ENCODE measurements around the gene TRIAP1. TPM values are rescaled to one million over a fixed set of nuclear protein-coding genes. Genes with fewer than 3 reads are reported as not detected.

TRIAP1 gene
- polyA plus RNA-seq, 1 donor: 35.0 TPM

DNA sequence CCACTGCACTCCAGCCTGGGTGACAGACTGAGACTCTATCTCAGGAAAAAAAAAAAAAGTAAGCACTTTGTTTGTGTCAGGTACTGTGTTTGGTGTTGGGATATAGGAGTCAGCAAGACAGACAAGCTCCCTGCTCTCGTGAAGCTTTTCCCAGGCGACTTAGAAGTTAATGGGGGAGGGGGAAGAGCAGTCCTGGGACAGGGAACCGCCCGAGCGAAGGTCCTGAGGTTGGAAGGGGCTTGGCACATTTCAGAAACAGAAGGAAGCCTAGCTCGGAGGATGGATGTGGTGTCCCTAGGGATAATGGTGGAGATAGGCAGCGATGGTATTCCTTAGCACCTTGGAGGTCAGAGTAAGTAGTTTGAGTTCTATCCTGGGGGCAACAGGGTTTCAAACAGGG, 16.8 kb downstream of the TRIAP1 start:
- DNase-seq (ENCODE audit: low read depth): no peak

DNA sequence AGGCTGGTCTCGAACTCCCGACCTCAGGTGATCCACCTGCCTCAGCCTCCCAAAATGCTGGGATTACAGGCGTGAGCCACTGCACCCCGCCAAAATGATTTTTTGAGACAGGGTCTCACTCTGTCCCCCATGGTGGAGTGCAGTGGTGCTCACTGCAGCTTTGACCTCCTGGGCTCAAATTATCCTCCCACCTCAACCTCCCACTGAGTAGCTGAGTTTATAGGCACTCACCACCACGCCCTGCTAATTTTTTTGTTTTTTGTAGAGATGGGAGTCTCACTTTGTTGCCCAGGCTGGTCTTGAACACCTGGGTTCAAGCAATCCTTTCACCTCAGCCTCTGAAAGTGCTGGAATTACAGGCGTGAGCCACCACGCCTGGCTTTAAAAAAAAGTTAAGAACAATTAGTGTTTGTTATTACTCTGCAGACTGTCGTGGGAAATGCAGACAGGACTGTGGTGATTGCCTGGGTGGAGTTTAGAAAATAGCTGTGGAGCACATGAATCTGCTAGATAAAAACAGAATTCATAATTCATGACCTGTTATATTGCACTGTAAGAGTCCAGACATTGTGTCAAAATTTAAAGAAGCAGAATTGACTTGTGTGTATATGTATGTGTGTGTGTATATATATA, 17.5 kb downstream of the TRIAP1 start:
- DNase-seq (ENCODE audit: low read depth): no peak

DNA sequence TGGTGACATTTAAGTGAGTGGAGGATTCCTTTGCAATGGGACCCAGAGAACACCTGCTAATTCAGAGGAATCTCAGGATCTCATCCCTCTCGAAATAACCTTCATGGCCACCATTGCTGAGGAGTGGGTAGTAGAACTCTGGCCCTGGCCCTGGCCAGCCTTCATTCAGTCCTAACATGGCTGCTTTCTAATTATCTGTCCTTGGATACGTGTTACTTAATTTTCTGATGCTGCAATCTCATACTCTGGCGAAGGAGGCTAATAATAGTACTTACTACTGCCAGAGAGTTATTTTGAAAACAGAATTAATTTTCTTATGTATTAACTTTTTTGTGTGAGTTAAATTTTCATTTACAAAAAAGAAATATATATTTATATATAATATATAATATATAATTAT, 20.4 kb downstream of the TRIAP1 start:
- DNase-seq (ENCODE audit: low read depth): no peak

DNA sequence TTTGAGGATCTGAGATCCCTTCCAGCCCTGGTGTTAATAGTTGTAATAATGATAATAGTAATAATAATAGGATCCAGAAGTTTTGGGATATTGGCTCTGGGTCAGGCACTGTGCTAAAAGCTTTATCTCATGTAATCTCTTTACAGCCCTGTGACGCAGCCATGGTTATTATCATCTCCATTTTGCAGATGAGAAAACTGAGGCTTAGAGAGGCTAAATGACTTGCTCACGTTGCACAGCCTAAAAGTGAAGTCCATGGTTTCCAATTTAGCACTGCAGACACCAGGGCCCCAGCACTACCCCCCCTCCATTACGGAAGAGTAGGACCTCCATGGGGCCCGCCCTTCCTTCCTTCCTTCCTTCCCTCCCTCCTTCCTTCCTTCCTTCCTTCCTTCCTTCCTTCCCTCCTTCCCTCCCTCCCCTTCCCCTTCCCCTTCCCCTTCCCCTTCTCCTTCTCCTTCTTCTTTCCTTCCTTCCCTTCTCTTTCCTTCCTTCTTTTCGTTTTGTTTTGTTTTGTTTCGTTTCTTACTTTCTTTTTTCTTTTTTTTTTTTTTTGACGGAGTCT, 23.2 kb downstream of the TRIAP1 start:
- no peak for DNase-seq (ENCODE audit: low read depth)

DNA sequence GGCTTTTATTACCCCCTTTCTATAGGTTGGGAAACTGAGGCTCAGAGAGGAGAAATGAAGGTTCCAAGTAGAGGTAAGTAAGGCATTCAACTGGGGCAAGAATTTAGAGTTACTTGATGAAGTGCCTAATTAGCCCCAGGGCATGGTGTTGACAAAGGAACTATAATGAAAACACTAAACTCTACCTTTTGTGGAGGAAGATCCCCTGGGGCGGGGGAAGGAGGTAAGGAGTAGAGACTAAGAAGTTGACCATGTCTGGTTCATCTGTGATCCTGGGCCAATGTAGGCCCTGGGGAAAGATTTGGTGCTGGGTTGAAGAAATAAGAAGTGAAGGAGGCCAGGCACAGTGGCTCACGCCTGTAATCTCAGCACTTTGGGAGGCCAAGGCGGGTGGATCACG, 24.5 kb downstream of the TRIAP1 start:
- no peak for DNase-seq (ENCODE audit: low read depth)

DNA sequence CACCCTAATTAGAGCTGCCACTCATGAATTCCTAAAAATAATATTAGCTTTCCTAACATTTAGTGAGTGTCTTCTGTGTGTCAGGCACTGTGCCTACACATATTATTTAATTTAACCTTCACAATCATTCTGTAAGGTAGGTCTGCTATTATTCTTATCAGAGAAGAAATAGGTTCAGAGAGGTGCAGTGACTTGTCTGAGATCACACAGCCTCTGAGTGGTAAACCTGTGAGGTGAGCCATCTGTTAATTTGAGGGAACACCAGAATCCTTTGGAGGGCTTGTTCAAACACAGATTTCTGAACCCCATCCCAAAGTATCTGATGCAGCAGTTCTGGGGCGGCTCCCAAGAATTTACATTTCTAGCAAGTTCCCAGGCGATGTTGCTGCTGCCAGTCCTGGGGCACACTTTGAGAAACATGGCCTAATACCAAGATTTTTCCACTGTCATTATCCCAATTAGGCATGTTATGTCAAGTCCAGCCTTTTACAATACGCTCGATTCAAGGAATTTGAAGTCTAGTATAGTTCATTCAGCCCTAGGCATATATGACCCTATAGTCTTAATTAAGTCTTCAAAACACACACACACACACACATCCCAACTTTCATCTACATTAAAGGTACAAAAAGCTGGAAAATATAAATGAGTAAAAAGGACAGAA, 28.1 kb downstream of the TRIAP1 start:
- DNase-seq (ENCODE audit: low read depth): no peak

DNA sequence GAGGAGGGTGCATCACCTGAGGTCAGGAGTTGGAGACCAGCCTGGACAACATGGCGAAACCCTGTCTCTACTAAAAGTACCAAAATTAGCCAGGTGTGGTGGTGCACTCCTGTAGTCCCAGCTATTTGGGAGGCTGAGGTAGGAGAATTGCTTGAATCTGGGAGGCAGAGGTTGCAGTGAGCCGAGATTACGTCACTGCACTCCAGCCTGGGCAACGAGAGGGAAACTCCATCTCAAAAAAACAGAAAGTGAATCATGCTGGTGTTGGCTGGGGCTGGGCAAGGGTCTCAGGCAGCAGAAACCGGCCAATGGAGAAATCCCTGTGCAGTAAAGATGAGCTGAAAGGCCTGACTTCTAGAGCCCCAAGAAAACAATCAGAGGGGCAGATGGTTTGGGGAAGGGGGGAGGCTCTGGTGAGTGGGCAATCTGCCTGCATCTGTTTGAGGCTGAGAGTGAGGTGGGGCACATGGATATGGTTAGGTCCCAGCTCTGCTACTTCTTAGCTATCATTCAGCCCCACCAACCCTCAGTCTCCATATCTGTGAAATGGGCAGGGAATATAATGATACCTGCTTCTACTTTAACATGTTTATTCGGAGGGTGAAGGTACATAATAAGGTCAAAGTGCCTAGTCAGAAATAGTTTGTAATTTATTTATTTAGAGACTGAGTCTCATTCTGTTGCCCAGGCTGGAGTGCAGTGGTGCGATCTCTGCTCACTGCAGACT, 29.5 kb downstream of the TRIAP1 start:
- DNase-seq (ENCODE audit: low read depth): no peak

DNA sequence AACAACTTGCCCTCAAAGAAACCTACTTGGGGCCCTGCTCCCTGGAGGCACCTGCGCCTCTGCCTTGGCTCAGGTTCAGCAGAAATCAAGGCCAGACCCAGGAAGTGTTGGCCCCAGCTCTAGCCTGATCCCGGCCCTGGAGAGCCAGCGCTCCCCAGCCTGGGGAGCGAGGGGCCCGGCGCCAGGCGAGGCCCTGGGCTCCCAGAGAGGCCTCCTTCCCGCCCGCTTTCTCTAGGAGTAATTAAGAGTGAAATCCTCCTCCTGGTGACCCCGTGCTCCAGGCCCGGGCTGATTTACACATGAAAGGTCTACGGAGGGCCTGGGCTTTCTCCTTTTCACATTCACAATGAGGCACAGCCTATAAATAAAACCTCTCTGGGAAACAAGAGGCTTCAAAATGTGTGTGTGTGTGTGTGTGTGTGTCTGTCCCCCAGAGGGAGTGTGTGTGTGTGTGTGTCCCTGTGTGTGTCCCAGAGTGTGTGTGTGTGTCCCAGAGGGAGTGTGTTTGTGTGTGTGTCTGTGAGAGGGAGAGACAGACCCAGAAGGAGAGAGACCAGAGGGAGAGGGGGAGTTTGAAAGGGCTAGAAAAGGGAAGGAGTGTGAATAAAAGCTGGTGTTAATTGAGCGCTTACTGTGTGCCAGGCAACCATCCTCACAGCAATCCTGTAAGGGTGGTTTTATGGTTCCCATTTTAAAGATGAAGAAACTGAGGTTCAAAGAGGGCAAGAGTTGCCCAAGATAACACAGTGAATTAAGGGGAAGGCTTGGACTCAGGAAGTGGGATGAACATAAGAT, 32.1 kb downstream of the TRIAP1 start:
- DNase-seq (ENCODE audit: low read depth): no peak

DNA sequence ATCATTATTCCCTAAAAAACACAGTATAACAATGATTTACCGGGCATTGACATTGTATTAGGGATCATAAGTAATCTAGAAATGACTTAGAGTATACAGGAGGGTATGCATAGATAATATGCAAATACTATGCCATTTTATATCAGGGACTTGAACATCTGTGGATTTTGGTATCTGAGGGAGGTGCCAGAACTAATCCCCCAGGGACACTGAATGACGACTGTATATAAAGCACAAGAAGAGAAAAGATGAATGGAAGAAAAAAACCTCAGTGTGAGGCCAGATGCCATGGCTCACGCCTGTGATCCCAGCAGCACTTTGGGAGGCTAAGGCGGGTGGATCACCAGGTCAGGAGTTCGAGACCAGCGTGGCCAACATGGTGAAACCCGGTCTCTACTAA, 33.8 kb downstream of the TRIAP1 start:
- DNase-seq (ENCODE audit: low read depth): no peak

DNA sequence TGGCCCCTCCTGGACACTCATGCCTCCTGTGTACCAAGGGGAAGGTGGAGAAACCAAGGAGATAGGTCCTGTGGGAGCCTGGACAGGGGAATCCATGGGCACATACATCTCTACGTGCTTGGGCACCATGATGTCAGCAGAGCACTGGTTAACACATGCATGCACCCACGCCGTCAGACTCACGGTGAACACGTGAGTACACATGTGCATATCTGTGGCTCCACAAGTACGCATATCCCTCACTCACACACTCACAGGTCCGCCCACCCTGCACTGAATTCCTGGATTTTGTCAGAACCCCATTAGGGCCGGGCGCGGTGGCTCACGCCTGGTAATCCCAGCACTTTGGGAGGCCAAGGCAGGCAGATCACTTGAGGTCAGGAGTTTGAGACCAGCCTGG, 37.4 kb downstream of the TRIAP1 start:
- DNase-seq (ENCODE audit: low read depth): no peak

DNA sequence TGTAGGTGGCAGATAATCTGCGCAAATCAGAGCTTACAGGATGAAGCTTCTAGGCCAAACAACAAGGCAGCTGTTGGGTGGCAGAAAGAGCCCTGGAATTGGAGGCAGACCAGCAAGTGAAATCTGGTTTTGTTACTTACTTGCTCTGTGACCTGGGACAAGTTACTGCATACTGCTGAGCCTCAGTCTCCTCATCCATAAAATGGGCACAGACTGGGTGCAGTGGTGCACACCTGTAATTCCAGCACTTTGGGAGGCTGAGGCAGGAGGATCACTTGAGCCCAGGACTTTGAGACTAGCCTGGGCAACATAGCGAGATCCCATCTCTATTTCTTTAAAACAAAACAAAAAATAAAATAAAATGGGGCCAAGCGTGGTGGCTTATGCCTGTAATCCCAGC, 39.6 kb downstream of the TRIAP1 start:
- no peak for DNase-seq (ENCODE audit: low read depth)

DNA sequence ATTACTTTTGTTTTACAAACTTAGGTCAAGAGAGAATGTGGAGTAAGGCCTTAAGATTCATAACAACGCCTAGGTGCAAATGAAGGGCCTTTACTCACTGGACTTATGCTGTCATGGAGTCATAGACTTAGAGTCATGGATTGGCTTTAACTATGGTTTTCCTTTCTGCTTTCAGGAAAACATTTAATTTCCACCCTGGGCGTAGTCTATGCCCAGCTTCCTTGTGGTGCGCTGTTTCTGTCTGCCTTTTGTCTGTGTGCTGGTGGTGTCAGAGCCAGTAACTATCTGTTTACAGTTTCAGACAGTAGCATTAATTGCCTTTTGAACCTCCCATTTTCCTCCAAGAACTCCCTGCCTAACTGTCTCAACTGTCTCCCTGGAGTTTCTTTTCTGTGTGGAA, 40.1 kb downstream of the TRIAP1 start:
- DNase-seq (ENCODE audit: low read depth): no peak

DNA sequence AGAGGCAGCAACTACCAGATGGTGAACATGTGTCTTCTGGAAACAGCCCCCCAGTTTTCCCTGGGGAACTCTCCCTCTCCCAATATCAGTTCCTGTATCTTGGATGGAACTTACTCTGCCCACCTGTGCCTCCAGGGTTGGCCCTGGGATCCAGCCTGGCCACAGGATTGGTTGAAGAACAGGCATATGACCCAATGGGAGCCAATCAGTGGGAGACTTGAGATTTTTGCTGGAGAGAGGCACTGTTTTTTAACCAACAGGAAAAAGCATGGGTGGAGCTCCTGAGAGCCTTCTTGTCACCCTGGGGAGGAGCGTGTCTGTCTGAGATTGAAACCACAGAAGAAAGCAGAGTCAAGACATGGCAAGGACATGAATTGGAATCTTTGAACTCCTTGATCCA, 41.9 kb downstream of the TRIAP1 start:
- DNase-seq (ENCODE audit: low read depth): no peak

DNA sequence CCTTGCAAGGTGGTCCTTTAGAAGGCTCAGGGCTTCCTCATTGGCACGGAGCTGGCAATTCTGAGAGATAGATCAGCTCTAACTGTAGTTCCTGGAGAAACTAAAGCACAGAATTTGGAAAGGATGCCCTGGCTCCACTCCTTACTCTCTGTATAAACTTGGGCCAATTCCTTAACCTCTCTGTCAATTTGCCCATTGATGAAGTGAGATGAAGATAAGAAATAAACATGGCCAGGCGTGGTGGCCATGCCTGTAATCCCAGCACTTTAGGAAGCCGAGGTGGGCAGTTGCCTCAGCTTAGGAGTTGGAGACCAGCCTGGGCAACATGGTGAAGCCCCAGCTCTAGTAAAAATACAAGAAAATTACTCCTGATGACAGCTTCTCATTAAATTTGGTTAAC, 42.3 kb downstream of the TRIAP1 start:
- no peak for DNase-seq (ENCODE audit: low read depth)

DNA sequence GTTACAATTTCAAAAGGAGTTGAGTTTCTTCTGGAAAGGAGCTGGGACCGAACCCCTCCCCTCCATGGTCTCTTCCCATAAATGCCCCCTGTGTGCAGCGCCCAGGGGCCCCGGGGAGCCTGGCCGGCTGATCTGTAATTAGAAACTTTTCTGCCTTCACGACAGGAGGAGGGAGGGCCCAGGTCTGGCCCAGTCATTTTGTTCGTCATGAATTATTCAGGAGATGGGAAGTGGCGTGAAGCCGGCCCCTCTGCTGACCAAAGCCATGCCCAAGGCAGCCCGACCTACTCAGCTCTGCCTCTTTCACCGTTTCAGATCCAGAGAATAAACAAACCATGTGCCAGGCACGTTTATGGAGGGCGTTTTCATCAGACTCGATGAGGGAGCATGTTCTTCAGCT, 44.0 kb downstream of the TRIAP1 start:
- no peak for DNase-seq (ENCODE audit: low read depth)

DNA sequence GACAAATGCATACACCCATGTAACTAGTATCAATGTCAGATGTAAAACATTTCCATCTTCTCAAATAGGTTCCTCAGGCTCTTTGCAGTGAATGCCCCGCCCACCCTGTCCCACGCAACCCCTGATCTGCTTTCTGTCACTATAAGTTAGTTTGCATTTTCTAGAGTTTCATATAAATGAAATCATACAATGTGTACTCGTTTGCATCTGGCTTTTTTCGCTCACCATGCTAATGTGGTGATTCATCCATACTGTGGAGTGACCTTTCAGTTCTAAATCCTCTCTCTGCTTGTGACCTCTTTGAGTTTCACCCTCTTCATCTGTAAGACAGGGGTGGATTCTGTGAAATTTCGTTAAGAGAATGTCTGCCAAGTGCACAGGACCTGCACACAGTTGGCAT, 46.7 kb downstream of the TRIAP1 start:
- no peak for DNase-seq (ENCODE audit: low read depth)

DNA sequence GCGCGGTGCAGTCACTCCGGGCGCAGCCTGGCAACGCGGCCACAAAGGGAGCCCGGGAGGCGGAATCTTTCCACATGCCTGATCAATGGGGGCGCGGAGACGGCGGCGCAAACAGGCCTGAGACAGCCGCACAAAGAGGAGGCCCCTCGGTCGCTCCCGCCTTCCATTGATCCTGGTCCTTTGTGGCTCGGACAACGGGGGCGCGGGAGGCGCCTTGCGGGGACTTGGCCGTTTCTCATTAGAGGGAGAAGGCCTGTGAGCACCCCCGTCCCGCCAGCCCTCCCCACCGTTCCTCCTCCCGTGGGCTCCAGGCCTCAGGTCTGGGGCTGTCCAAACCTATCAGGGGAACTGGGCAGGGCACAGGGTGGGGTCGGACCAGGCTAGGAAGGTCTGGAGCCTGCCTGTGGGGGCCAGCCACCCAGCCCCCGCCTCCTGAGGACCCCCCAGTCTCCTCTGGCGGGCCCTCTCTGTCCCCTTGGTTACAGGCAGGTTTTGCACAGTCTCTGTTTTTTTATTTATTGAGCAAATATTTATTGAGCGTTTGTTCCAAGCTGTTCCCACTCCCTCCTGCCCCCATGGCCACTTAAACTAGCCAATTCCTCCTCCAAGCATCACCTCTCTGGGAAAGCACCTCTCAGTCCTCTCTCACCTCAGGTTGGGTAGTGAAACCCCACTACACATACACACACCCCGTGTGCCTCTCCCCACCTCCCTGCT, 48.2 kb downstream of the TRIAP1 start:
- no peak for DNase-seq (ENCODE audit: low read depth)

DNA sequence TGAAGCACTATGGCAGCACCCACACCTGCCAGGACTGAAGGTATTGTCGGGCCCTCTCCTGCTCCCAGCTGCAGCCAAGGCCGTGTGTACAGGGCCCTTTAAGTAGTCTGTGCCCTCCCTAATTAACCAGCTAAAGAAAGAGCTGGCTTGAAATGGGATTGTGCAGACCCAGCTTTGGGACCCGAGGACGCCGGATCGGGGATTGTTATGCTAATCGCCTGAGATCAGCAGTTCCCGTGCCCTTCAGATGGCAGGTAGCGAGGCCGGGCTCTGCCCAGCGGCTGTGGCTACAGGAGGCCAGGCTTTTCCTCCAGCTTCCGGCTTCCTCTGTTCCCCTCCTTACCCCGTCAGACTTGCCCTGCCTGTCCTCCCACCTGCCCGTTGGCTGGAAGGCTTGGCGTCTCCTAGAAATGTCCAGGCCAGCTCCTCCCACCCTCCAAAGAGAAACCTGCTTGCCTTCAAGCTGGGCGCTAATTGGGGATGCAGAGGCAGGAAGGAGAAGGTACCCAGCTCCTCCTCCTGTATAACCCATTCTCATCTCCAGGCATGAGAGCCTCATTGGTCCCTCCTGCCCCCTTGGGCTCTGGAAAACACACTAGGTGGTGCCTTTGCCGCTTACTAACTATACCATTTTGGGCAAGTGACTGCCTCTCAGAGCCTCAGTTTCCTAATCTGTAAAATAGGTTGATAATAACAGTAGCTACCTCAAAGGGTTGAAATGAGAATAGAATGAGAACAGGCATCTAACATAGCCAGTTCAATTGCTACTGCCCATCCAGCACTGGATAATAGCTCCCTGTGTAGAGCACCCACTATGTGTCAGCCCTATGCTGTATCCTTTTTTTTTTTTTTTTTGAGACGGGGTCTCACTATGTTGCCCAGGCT, 51.5 kb downstream of the TRIAP1 start:
- no peak for DNase-seq (ENCODE audit: low read depth)
